A673 (cell line): Measurements from ENCODE around the gene SEC23IP.

Experiments used
- EZH2 ChIP-seq: fragments of 200-600 bp; sonication (generic); IDR thresholded peaks from 2 replicates; pipeline ENCODE4 v1.6.1; 2017; ENCODE audit warnings: borderline replicate concordance, low read depth, mild to moderate bottlenecking, mixed read lengths, antibody characterized with exemption, low read length; ENCODE audit not compliant: poor library complexity, severe bottlenecking
- TF ChIP-seq, protein P1 (sequence below): fragments of 300-800, 200-600 bp; sonication (generic); conservative IDR thresholded peaks from 2 replicates; pipeline ENCODE4 v1.5.1; 2017; ENCODE audit warnings: low read depth, mild to moderate bottlenecking, antibody characterized with exemption, low read length, moderate library complexity, mixed read lengths

DNA sequence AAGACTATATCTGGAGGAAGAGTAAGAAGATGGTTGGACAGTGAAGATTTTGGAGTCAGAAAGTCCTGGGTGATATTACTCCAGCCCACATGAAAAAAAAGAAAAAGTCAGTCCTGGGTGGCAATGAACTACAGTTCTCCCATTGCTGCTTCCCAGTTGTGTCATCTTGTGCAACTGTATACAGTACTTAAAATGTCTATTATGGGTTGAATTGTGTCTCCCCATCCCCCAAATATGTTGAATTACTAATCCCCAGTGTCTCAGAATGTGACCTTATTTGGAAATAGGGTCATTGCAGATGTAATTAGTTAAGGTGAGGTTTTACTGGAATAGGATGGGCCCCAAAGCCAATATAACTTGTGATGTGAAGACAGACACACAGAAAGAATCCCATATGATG, 15.6 kb downstream of the SEC23IP start:
- TF ChIP-seq EZH2: no peak
- TF ChIP-seq, protein P1, sequence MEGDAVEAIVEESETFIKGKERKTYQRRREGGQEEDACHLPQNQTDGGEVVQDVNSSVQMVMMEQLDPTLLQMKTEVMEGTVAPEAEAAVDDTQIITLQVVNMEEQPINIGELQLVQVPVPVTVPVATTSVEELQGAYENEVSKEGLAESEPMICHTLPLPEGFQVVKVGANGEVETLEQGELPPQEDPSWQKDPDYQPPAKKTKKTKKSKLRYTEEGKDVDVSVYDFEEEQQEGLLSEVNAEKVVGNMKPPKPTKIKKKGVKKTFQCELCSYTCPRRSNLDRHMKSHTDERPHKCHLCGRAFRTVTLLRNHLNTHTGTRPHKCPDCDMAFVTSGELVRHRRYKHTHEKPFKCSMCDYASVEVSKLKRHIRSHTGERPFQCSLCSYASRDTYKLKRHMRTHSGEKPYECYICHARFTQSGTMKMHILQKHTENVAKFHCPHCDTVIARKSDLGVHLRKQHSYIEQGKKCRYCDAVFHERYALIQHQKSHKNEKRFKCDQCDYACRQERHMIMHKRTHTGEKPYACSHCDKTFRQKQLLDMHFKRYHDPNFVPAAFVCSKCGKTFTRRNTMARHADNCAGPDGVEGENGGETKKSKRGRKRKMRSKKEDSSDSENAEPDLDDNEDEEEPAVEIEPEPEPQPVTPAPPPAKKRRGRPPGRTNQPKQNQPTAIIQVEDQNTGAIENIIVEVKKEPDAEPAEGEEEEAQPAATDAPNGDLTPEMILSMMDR: no peak
